ENCODE data around the gene HYAL2.
"Not testable (repeated sequence)": the region's sequence is repeated elsewhere in the genome, so short reads cannot be mapped to it uniquely, and the experiment has no call there.

HYAL2 gene

GRCh38 chr3:50287262-50287661 is 35.3 kb downstream of the HYAL2 start:
- DNase-seq, result no peak

GRCh38 chr3:50286322-50287227 is 36.0 kb downstream of the HYAL2 start:
- DNase-seq, result no peak

- DNase-seq, result not testable (repeated sequence)
These were observed 38.4 kb downstream of the HYAL2 start for GRCh38 chr3:50284121-50284520.

- DNase-seq, result no peak
These were observed 43.1 kb downstream of the HYAL2 start for GRCh38 chr3:50279255-50280016.

- DNase-seq, result no peak
These were observed 43.7 kb downstream of the HYAL2 start, which contains the start of gene LSMEM2 for GRCh38 chr3:50278880-50279224. Gene LSMEM2 (plus strand): TSS chr3:50279087. CDS start chr3:50279114, 27 bp downstream.

- DNase-seq, result no peak
These were observed 44.2 kb downstream of the HYAL2 start for GRCh38 chr3:50278123-50278879.

GRCh38 chr3:50276762-50277101 is 45.8 kb downstream of the HYAL2 start:
- DNase-seq, result no peak

GRCh38 chr3:50275996-50276761 is 46.4 kb downstream of the HYAL2 start:
- peak in 2 of 6 experiments; percentile 16 to 23 for DNase-seq

- DNase-seq, result peak in 3 of 6 experiments; percentile 12 to 23 (median 13)
These were observed 47.2 kb downstream of the HYAL2 start for GRCh38 chr3:50275141-50275995.

GRCh38 chr3:50274371-50275104 is 48.0 kb downstream of the HYAL2 start:
- peak; percentile 24 to 71 (median 60) for DNase-seq

GRCh38 chr3:50273689-50274065 is 48.9 kb downstream of the HYAL2 start:
- no peak for DNase-seq

GRCh38 chr3:50272911-50273688 is 49.4 kb downstream of the HYAL2 start:
- peak; percentile 40 to 85 (median 77) for DNase-seq

GRCh38 chr3:50272538-50272910 is 50.0 kb downstream of the HYAL2 start:
- DNase-seq, result not testable (repeated sequence)

- no peak for DNase-seq
These were observed 51.1 kb downstream of the HYAL2 start for GRCh38 chr3:50271314-50271936.

- DNase-seq, result no peak
These were observed 51.9 kb downstream of the HYAL2 start for GRCh38 chr3:50270422-50271224.

- no peak for DNase-seq
These were observed 52.5 kb downstream of the HYAL2 start for GRCh38 chr3:50269977-50270413.

GRCh38 chr3:50269460-50269859 is 53.1 kb downstream of the HYAL2 start:
- DNase-seq, result no peak

- no peak for DNase-seq
These were observed 53.7 kb downstream of the HYAL2 start, which contains the start of gene SEMA3B for GRCh38 chr3:50268703-50269451. Gene SEMA3B (plus strand): TSS chr3:50269147. CDS start chr3:50269241, 94 bp downstream.

Data from stimulated activated naive CD4-positive, alpha-beta T cell (primary cell).